ENCODE results near the gene LRRC45. TPM values are rescaled to one million over a fixed set of nuclear protein-coding genes. Genes with fewer than 3 reads are reported as not detected.

Gene LRRC45
- total RNA-seq, 1 donor from 2014 or later, result 8.5 TPM

GRCh38 chr17:82008258-82008940 lies 14.7 kb upstream of the LRRC45 start:
- no peak for DNase-seq

DNA sequence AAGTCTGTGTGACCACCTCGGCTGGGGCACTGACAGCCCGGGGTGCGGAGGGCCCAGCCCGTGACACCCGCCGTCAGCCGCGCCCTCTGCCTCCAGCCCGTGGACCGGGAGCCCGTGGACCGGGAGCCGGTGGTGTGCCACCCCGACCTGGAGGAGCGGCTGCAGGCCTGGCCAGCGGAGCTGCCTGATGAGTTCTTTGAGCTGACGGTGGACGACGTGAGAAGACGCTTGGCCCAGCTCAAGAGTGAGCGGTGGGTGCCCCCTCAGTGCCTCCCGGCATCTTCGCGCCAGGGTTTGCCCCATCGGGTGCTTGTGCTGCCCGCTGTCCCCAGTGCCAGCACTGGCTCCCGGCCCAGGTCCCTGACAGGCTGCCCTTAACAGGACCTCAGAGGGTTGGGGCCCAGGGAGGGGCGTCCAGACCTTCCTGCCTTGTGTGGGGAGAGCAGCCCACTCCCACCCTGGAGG lies 14.1 kb upstream of the LRRC45 start:
- DNase-seq, result no peak

- no peak for DNase-seq
Measured at GRCh38 chr17:82009413-82009812, 13.7 kb upstream of the LRRC45 start.

DNA sequence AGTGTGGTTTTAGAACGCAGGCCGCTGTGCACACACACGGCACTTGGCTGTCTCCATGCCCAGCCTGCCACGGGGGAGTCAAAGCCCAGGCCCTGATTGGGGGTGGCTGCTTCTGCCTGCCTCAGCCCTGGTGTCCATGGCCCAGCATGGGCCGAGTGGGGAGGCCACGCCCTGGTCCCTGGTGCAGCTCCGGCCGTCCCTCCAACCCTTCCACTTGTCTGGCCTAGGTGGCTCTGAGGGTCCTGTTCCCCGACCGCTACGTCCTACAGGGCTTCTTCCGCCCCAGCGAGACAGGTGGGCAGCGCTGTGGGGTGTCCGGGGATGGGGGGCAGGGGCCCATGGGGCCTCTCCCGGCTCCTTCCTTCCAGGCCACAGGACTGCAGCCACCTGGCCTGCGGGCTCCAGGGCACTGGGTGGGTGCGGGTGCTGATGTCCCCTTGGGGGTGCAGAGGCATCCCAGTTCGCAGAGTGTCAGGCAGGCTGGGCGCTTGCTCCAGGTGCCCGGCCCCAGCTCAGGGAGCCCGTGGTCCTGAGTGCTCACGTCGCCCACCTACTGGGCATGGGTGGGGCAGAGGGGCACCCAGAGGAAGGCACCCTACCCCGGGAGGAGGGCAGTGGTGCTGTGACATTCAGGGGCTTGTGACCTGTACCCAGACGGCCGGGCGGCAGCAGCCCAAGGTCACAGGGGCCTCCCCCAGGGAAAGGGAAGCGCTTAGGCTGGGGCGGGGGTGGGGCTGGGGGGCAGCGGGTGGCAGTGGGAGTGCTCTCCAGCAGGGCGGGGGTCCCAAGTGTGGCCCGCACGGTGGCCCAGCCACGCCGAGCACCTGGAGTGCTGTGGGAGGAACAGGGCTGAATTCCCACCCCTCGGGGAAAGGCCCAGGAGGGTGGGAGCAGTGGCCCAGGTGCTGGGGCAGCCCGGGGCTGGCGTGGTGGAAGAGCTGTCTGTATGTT lies 12.3 kb upstream of the LRRC45 start:
- DNase-seq, result no peak

GRCh38 chr17:82011617-82012187 lies 11.4 kb upstream of the LRRC45 start:
- no peak for DNase-seq

DNA sequence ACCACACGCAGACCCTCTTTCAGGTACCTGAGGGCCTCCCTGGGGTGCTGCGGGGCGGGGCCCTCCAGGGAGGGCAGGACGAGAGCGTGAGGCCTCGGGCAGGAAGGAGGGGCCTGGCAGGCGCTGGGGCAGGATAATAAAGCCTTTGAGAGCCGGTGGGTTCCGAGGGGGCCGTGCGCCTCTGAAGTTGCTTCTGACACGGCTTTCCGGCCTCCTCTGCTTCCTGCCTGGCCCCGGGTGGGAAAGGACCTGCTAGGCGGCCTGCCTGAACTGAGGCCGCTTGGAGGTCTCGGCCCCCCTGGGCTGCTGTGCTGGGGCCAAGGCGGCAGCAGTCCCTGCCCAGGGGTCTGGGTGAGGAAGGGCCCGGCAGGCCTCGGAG lies 10.9 kb upstream of the LRRC45 start:
- no peak for DNase-seq

DNA sequence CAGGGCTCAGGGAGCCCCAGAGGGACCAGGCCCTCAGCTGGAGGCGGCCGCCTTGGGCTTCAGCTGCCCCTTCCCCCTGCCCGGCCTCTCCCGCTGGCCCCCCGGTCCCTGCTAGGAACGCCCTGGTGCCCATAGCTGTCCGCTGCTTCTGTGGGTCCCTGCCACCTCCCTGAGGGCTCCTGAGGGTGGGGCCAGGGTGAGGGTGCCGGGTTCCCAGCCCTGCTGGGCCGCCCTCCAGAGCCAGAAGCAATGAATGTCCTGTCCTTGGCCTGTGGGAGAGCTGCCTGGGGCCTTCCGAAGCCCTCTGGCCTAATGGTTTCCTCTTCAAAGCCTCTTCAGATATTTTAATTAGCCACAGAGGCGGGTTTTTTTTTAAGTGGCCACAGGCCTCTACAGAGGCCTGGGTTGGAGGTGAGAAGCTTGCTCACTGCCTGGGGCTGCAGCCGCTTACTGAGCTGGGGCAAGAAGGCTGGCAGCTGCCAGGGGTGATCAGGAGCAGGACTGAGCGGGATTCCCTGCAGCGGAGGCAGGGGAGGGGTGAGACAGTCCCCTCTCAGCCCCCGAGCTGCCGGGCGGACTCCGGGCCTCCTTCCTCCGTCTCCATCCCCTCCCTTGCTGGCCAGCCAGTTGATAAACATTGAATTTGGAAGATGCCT lies 10.3 kb upstream of the LRRC45 start:
- no peak for DNase-seq

- DNase-seq, result peak; percentile 62
Measured at GRCh38 chr17:82013341-82013740, 9.8 kb upstream of the LRRC45 start.

DNA sequence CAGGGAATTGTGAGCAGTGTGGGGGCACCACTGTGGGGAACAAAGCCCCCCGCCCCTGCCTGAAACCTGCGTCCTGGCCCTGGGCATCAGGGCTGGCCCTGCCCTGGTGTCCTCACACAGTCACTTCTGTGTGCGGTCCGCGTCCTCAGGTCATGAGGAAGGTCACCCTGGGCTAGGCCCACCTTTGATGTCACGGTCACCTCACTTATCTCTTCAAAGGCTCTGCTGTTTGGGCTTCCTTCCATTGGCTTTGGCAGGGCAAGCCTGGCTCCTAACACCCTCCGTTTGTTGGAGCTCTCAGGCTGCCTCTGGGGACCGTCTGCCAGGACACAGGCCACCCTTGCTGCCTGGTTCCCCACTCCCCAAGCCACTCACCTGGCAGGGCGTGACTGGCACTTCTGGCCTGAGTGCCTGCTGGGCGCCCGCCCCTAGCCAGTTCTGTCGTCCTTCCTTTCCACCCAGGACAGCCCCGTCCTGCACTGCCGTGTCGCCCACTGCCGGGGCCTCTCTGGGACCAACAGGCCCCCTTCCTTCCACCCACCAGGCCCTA lies 9.3 kb upstream of the LRRC45 start:
- no peak for DNase-seq

DNA sequence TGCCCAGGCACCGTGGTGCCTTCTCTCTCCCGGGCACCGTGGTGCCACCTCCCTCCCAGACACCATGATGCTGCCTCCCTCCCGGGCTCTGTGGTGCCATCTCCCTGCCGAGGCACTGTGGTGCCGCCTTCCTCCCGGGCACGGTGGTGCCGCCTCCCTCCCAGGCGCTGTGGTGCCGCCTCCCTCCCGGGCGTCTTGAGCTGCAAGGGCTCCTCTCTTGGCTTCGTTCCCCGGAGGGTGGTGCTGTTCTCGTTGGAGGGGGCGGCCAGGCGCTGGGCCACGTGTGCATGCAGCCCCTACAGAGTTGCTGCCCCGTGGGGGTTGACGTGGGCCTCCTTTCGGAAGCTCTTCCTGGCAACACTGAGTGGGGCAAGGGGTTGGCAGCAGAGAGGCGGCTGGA lies 8.7 kb upstream of the LRRC45 start:
- DNase-seq, result no peak

- DNase-seq, result no peak
Measured at GRCh38 chr17:82014971-82015310, 8.2 kb upstream of the LRRC45 start.

- no peak for DNase-seq
Measured at GRCh38 chr17:82015311-82015971, 7.7 kb upstream of the LRRC45 start.

DNA sequence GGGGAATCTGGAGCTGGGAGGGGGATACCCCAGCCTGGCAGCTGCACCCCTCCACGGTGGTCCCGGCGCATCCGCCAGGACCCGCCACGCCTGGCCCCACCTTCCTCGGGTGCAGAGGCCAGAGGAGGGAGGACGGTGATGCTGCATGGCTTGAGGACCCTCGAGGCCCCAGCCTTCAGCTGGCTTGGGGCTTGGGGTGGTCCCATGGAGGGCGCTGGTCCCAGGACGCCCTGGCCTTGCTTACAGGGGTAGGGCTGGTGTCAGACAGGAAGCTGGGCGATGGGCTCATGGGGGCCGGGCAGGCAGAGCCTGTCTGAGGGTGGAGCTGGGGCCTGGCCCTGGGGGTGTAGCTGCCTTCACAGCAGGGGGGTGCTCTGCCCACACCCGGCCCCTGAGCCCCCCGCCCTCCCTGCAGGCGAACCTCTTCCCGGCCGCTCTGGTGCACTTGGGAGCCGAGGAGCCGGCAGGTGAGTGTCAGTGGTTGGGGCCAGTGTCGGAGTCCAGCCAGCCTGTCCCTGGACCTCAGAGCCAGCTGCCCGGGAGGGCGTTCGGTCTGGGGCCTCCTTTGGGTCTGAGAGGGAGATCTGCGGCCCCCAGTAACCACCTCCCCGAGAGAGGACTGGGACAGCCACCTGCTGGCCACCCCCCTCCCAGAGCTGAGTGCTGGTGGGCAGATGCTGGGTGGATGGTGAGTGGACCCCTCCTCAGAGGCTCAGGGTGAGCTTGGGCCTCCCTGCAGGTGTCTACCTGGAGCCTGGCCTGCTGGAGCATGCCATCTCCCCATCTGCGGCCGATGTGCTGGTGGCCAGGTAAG lies 6.8 kb upstream of the LRRC45 start:
- DNase-seq, result no peak

- no peak for DNase-seq
Measured at GRCh38 chr17:82016875-82017459, 6.1 kb upstream of the LRRC45 start.

- no peak for DNase-seq
Measured at GRCh38 chr17:82017612-82018151, 5.4 kb upstream of the LRRC45 start.

DNA sequence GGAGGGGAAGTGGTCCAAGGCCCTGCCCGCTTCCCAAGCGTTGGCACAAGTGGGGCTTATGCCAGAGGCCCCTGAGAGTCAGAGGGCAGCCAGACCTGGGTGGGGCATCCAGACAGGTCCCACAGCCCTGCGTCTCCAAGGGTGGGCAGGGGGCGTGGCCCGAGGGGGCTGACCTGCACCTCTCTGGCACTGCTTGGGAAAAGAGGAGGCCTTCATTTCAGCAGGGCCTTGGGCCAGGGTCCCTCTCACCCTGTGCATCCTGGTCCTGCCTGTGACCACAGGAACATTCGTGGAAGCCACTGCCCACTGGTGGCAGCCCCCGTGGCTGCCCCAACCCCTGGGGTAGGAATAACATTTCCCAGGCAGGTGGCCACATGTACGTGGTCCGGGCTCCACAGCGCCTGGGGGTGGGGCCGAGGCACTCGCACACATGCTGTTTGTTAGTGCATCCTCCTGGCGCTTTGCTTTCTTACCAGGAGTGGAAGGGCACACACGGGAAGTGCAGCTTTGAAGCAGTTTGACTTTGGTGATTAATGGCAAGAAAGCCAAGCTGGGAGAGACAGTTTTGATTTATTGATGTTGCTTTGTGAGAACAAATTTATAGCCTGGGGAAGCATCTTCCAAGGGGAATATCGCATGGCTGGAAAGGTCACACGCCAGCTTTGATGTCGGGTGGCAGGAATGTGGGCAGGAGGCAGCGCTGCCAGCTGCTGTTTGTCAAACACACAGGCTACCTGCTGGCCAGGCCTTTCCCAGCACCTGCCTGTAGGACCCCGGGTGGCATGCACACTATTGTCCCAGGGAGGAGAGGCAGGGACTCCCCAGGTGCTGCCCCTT lies 4.7 kb upstream of the LRRC45 start:
- no peak for DNase-seq

GRCh38 chr17:82018989-82019689 lies 4.0 kb upstream of the LRRC45 start:
- DNase-seq, result no peak

DNA sequence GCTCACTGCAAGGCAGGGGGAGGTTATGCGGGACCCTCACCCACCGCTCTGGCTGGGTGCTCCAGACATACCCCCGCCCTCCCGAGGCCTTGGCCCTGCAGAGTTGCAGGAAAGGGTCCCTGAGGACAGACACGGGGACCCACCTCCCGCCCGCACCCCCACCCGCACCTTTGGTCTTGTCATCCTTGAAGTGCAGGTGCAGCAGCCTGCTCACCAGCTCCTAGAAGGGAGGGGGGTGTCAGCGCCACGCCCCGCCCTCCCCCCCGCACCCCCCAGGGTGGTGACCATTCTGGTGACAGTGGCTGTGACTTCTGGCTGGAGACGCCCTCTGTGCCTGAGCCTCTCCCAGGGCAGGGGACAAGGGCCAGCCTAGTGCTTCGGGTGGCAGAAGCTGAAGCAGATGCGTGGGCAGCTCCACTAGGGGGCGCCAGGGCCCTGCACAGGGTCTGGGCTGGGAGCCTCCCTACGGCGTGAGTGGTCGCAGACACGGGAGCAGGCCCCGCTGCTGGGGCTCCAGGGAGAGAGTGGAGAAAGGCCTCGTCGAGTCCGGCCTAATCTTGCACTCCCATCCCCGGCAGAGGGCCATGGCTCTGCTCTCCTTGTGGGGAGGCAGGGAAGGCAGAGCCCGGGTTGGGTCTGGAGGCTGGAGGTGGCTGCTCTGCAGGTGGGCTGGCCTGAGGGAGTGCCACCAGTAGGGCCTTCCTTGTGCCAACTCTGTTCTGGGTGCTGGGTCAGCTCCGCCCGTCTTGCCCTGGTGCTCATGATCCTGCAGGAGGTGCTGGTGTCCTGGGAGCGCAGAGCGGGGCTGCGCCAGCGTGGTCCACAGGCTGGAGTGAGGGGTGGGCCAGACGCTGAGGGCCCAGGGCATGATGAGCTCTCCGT lies 3.2 kb upstream of the LRRC45 start:
- no peak for DNase-seq

Data from tongue (tissue), 2 donors.